ENCODE results near the gene ADCY9.
"Not testable (repeated sequence)": the region's sequence is repeated elsewhere in the genome, so short reads cannot be mapped to it uniquely, and the experiment has no call there.

The ADCY9 gene

GRCh38 chr16:4116325-4117249, at the start of gene ADCY9:
Gene ADCY9, minus strand, starts transcription at chr16:4116442. Its CDS starts 1,000 bp downstream, at chr16:4115442.
- peak; percentile 65 for DNase-seq (ENCODE audit: low read depth)

- no peak for DNase-seq (ENCODE audit: low read depth)
Measured at GRCh38 chr16:4160658-4161430, 44.6 kb upstream of the ADCY9 start.

- no peak for DNase-seq (ENCODE audit: low read depth)
Measured at GRCh38 chr16:4159726-4160125, 43.5 kb upstream of the ADCY9 start.

GRCh38 chr16:4158143-4159093, 42.2 kb upstream of the ADCY9 start:
- DNase-seq (ENCODE audit: low read depth): no peak

- DNase-seq (ENCODE audit: low read depth): no peak
Measured at GRCh38 chr16:4157376-4157825, 41.2 kb upstream of the ADCY9 start.

GRCh38 chr16:4156503-4156902, 40.3 kb upstream of the ADCY9 start:
- not testable (repeated sequence) for DNase-seq (ENCODE audit: low read depth)

GRCh38 chr16:4153364-4153763, 37.1 kb upstream of the ADCY9 start:
- DNase-seq (ENCODE audit: low read depth): not testable (repeated sequence)

GRCh38 chr16:4152267-4152666, 36.0 kb upstream of the ADCY9 start:
- no peak for DNase-seq (ENCODE audit: low read depth)

GRCh38 chr16:4147236-4147635, 31.0 kb upstream of the ADCY9 start:
- DNase-seq (ENCODE audit: low read depth): no peak

- peak; percentile 12 for DNase-seq (ENCODE audit: low read depth)
Measured at GRCh38 chr16:4142268-4142667, 26.0 kb upstream of the ADCY9 start.

GRCh38 chr16:4141604-4142003, 25.4 kb upstream of the ADCY9 start:
- no peak for DNase-seq (ENCODE audit: low read depth)

GRCh38 chr16:4140652-4141051, 24.4 kb upstream of the ADCY9 start:
- DNase-seq (ENCODE audit: low read depth): no peak

GRCh38 chr16:4139968-4140367, 23.7 kb upstream of the ADCY9 start:
- no peak for DNase-seq (ENCODE audit: low read depth)

GRCh38 chr16:4138713-4139112, 22.5 kb upstream of the ADCY9 start:
- DNase-seq (ENCODE audit: low read depth): no peak

- DNase-seq (ENCODE audit: low read depth): no peak
Measured at GRCh38 chr16:4137438-4137837, 21.2 kb upstream of the ADCY9 start.

- no peak for DNase-seq (ENCODE audit: low read depth)
Measured at GRCh38 chr16:4136229-4136813, 20.1 kb upstream of the ADCY9 start.

GRCh38 chr16:4135537-4135936, 19.3 kb upstream of the ADCY9 start:
- no peak for DNase-seq (ENCODE audit: low read depth)

GRCh38 chr16:4133897-4134372, 17.7 kb upstream of the ADCY9 start:
- DNase-seq (ENCODE audit: low read depth): no peak

- DNase-seq (ENCODE audit: low read depth): no peak
Measured at GRCh38 chr16:4131621-4132020, 15.4 kb upstream of the ADCY9 start.

- no peak for DNase-seq (ENCODE audit: low read depth)
Measured at GRCh38 chr16:4124535-4125294, 8.5 kb upstream of the ADCY9 start.

All from activated T-cell treated with anti-CD3 and anti-CD28 coated beads for 1 hour (primary cell).